GM12892 (cell line): Measurements from ENCODE around the gene FAM210B.

ENCODE experiments used
- POLR2A ChIP-seq: IDR thresholded peaks from 2 replicates; pipeline ENCODE4 v1.6.1; 2011; ENCODE audit warnings: low read depth, low read length, control low read depth
- POLR2AphosphoS5 ChIP-seq: IDR thresholded peaks from 2 replicates; pipeline ENCODE4 v1.6.1; 2011; ENCODE audit warnings: low read depth, low read length, control low read depth
- TAF1 ChIP-seq: IDR thresholded peaks from 2 replicates; pipeline ENCODE4 v1.6.1; 2011; ENCODE audit warnings: low read depth, mild to moderate bottlenecking, control low read depth, low read length, borderline replicate concordance

DNA sequence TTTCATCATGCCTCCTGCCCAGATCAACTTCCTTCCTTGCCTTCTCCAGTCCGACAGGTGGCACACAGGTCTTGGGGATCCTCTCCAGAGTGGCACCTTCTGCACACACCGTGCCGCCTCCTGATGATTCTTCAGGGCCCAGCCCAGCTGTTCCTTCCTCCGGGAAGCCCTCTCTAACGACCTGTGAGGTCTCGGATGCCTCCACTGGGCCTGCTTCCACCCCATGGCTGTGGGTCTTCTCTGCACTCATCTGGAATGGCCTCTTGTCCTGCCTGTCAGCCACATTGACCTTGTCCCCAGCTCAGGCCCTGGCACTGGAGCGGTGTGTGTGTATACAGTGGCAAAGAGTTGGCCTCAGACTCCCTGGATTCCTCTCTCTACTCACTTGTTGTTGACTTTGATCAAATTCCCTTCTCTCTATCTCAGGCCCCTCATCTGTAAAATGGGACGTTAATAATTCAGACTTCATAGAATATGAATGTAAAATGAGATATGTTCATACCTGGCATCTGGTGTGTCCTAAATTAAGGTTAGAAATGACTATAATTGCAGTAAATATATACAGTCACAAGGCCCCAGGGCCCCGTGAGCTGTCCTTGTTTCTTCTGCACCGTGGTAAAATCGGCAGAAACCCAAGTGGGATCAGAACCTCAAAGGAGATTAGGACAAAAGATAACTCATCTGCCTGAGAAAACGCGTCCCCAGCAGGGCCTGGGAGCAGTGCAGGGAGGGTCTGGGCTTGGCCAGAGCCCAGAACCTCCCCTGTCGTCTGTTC lies 1.5 kb downstream of the FAM210B start:
- TF ChIP-seq POLR2A (no peak), TAF1 (no peak), POLR2AphosphoS5 (no peak)
